ENCODE measurements around the gene CSAD.

- TF ChIP-seq TAF1 (IDR thresholded peaks at IDR 0.05; ENCODE audit: borderline replicate concordance, insufficient read depth, low read length) (no peak), REST (IDR thresholded peaks at IDR 0.05; ENCODE audit: insufficient read depth in 1 of 2, low read depth in 2 of 2, low read length in 2 of 2) (no peak), SIN3A (IDR thresholded peaks at IDR 0.05; ENCODE audit: borderline replicate concordance, insufficient read depth, low read length) (no peak), POLR2AphosphoS5 (IDR thresholded peaks at IDR 0.05; ENCODE audit: low read depth, low read length) (no peak), FOXP2 (optimal IDR thresholded peaks at IDR 0.05; ENCODE audit: borderline replicate concordance, extremely low read depth, extremely low read length, insufficient read depth) (no peak)
Observed at GRCh38 chr12:53166837-53167236, 13.9 kb downstream of the CSAD start.

Data from PFSK-1 (cell line).